GM23338 (cell line): ENCODE measurements around the gene MYO3B. TPM values are rescaled to one million over a fixed set of nuclear protein-coding genes. Genes with fewer than 3 reads are reported as not detected.

Experiments
- ATAC-seq: fragments of 200-7000 bp; cut with Tn5 transposase; 3 replicates; pipeline ENCODE4 v1.9.1; 2020
- DNase-seq: peaks from one replicate; pipeline ENCODE4 v3.0.0-alpha.2; 2015; ENCODE audit warnings: low spot score
- H2AFZ ChIP-seq: fragments of 200-600 bp; sonication (generic); 2 replicates; pipeline ENCODE4 v1.8.0; 2016; ENCODE audit warnings: antibody characterized with exemption, mild to moderate bottlenecking, moderate library complexity
- H3F3A ChIP-seq: fragments of 200-600 bp; sonication (generic); replicated peaks from 2 replicates; pipeline ENCODE4 v1.8.0; 2017; ENCODE audit warnings: antibody characterized with exemption, mixed run types, low read depth
- H3K27ac ChIP-seq: fragments of 200-600 bp; sonication (generic); 2 replicates; pipeline ENCODE4 v1.6.1; 2016; ENCODE audit warnings: low read depth
- H3K27me3 ChIP-seq: fragments of 200-600 bp; sonication (generic); 2 replicates; pipeline ENCODE4 v1.8.0; 2016; ENCODE audit warnings: mild to moderate bottlenecking, mixed run types, moderate library complexity; ENCODE audit not compliant: insufficient read depth
- H3K36me3 ChIP-seq: fragments of 200-600 bp; sonication (generic); 2 replicates; pipeline ENCODE4 v1.8.0; 2016; ENCODE audit warnings: mild to moderate bottlenecking; ENCODE audit not compliant: insufficient read depth
- H3K4me1 ChIP-seq: fragments of 200-600 bp; sonication (generic); 2 replicates; pipeline ENCODE4 v1.8.0; 2016; ENCODE audit warnings: mild to moderate bottlenecking, moderate library complexity; ENCODE audit not compliant: insufficient read depth
- H3K4me2 ChIP-seq: fragments of 200-600 bp; sonication (generic); 2 replicates; pipeline ENCODE4 v1.7.1; 2017; ENCODE audit warnings: mixed run types
- H3K4me3 ChIP-seq: fragments of 200-600 bp; sonication (generic); 2 replicates; pipeline ENCODE4 v1.6.1; 2016; ENCODE audit warnings: mixed run types
- H3K79me2 ChIP-seq: fragments of 200-600 bp; sonication (generic); replicated peaks from 2 replicates; pipeline ENCODE4 v1.8.0; 2017; ENCODE audit warnings: mild to moderate bottlenecking; ENCODE audit not compliant: insufficient read depth
- H3K9me2 ChIP-seq: fragments of 200-600 bp; sonication (generic); 2 replicates; pipeline ENCODE4 v1.8.0; 2017; ENCODE audit not compliant: insufficient read depth
- H4K20me1 ChIP-seq: fragments of 200-600 bp; sonication (generic); replicated peaks from 2 replicates; pipeline ENCODE4 v1.8.0; 2017; ENCODE audit warnings: mild to moderate bottlenecking; ENCODE audit not compliant: insufficient read depth
- H3K27ac Mint-ChIP-seq: 2 replicates; pipeline ENCODE4 v1.8.0; 2020; ENCODE audit warnings: inconsistent platforms, mild to moderate bottlenecking, moderate library complexity, mixed read lengths
- H3K27me3 Mint-ChIP-seq: 3 replicates; pipeline ENCODE4 v1.8.0; 2022; ENCODE audit warnings: low read depth, mild to moderate bottlenecking, moderate library complexity, mixed read lengths, inconsistent platforms; ENCODE audit not compliant: insufficient read depth, poor library complexity
- H3K36me3 Mint-ChIP-seq: 3 replicates; pipeline ENCODE4 v1.8.0; 2021; ENCODE audit warnings: low read depth, mild to moderate bottlenecking, inconsistent platforms, moderate library complexity, mixed read lengths
- H3K4me1 Mint-ChIP-seq: 3 replicates; pipeline ENCODE4 v1.8.0; 2020; ENCODE audit warnings: mild to moderate bottlenecking, inconsistent platforms, mixed read lengths
- H3K4me3 Mint-ChIP-seq: 3 replicates; pipeline ENCODE4 v1.8.0; 2021; ENCODE audit warnings: moderate library complexity, mild to moderate bottlenecking, inconsistent platforms, mixed read lengths
- H3K9me3 Mint-ChIP-seq: 3 replicates; pipeline ENCODE4 v1.8.0; 2020; ENCODE audit warnings: moderate library complexity, mild to moderate bottlenecking, inconsistent platforms, mixed read lengths
- CREB1 ChIP-seq: fragments of 250-450 bp; sonication (Bioruptor Pico); IDR thresholded peaks from 2 replicates; pipeline ENCODE4 v1.5.0; 2020; ENCODE audit warnings: low read depth, mild to moderate bottlenecking, moderate library complexity
- CTCF ChIP-seq, 2 experiments: fragments of 200-600 bp in 1 of 2; sonication (generic) in 1 of 2; conservative IDR thresholded peaks; 2 replicates each; pipeline versions ENCODE4 v1.5.1 to v1.6.1; 2016 to 2017; ENCODE audit warnings: antibody characterized with exemption in 2 of 2, low read depth in 2 of 2, mild to moderate bottlenecking in 2 of 2, moderate library complexity in 1 of 2
- EZH2 ChIP-seq: fragments of 200-600 bp; sonication (generic); IDR thresholded peaks from one replicate; pipeline ENCODE4 v1.8.0; 2017; ENCODE audit warnings: antibody characterized with exemption, mild to moderate bottlenecking, low read depth; ENCODE audit not compliant: unreplicated experiment
- EZH2phosphoT487 ChIP-seq: fragments of 200-600 bp; sonication (generic); IDR thresholded peaks from one replicate; pipeline ENCODE4 v1.8.1; 2018; ENCODE audit warnings: antibody characterized with exemption; ENCODE audit not compliant: unreplicated experiment
- JUNB ChIP-seq: IDR thresholded peaks from one replicate; pipeline ENCODE4 v1.6.1; 2016; ENCODE audit warnings: antibody characterized with exemption; ENCODE audit not compliant: unreplicated experiment
- NANOG ChIP-seq: IDR thresholded peaks from 2 replicates; pipeline ENCODE4 v1.6.1; 2016; ENCODE audit warnings: antibody characterized with exemption, borderline replicate concordance
- POLR2AphosphoS5 ChIP-seq: IDR thresholded peaks from 2 replicates; pipeline ENCODE4 v1.6.1; 2016; ENCODE audit warnings: antibody characterized with exemption, low read depth
- STAT1 ChIP-seq: IDR thresholded peaks from one replicate; pipeline ENCODE4 v1.6.1; 2016; ENCODE audit warnings: antibody characterized with exemption; ENCODE audit not compliant: unreplicated experiment
- ZNF114 ChIP-seq: fragments of 250-450 bp; sonication (Bioruptor Pico); IDR thresholded peaks from 2 replicates; pipeline ENCODE4 v1.5.0; 2020; ENCODE audit warnings: mild to moderate bottlenecking, moderate library complexity
- ZNF331 ChIP-seq: fragments of 250-450 bp; sonication (Bioruptor Pico); IDR thresholded peaks from 2 replicates; pipeline ENCODE4 v1.5.0; 2020; ENCODE audit warnings: low read depth, mild to moderate bottlenecking, moderate library complexity
- polyA plus RNA-seq: library from polyadenylated mRNA; unstranded; fragments of >200 nt; fragmentation: Nextera tagmentation; extraction: Ambion mirVana; gene quantifications from 2 replicates; pipeline ENCODE4 v1.2.1, GENCODE V29; 2016
- total RNA-seq: library from RNA; depleted of rRNA; stranded (reverse); fragments of >200 nt; shearing (Covaris generic); gene quantifications from 2 replicates; pipeline ENCODE4 v1.2.3, GENCODE V29; 2014
- TF ChIP-seq, protein P1 (sequence below): fragments of 250-450 bp; sonication (Bioruptor Pico); IDR thresholded peaks from 2 replicates; pipeline ENCODE4 v1.5.0; 2020; ENCODE audit warnings: mild to moderate bottlenecking, moderate library complexity
- TF ChIP-seq, protein P2 (sequence below): IDR thresholded peaks from one replicate; pipeline ENCODE4 v1.6.1; 2018; ENCODE audit warnings: antibody characterized with exemption; ENCODE audit not compliant: unreplicated experiment
- TF ChIP-seq, protein P3 (sequence below): IDR thresholded peaks from 2 replicates; pipeline ENCODE4 v1.6.1; 2016; ENCODE audit warnings: antibody characterized with exemption

Gene MYO3B
- total and polyA plus RNA-seq, 2 experiments from 2014 or later = 0.42 TPM; not detected in 1

- DNase-seq = no peak
- Histone ChIP-seq H3K36me3 (0 out of 2 replicates have a peak, but pooled peaks cover 3% of the 10 kb centered on the region), H2AFZ (no peak overlapping the region), H3K4me1 (no peaks in the 10 kb centered on the region), H3K4me3 (no peak overlapping the region), H3K4me2 (no peak overlapping the region), H3K79me2 (no peaks in the 10 kb centered on the region), H3K27ac (no peak overlapping the region), H4K20me1 (no peaks in the 10 kb centered on the region), H3K9me2 (no peaks in the 10 kb centered on the region), H3F3A (no peaks in the 10 kb centered on the region), H3K27me3 (no peaks in the 10 kb centered on the region)
- TF ChIP-seq ZNF331 (CRISPR knock-in tag) (no peak), JUNB (no peak), EZH2phosphoT487 (no peak), CTCF (conservative IDR thresholded peaks at IDR 0.05; ENCODE audit: low read depth in 2 of 2) (no peak), CREB1 (CRISPR knock-in tag) (no peak), ZNF114 (CRISPR knock-in tag) (no peak), NANOG (no peak), POLR2AphosphoS5 (no peak), STAT1 (no peak), EZH2 (no peak)
- TF ChIP-seq, protein P1, sequence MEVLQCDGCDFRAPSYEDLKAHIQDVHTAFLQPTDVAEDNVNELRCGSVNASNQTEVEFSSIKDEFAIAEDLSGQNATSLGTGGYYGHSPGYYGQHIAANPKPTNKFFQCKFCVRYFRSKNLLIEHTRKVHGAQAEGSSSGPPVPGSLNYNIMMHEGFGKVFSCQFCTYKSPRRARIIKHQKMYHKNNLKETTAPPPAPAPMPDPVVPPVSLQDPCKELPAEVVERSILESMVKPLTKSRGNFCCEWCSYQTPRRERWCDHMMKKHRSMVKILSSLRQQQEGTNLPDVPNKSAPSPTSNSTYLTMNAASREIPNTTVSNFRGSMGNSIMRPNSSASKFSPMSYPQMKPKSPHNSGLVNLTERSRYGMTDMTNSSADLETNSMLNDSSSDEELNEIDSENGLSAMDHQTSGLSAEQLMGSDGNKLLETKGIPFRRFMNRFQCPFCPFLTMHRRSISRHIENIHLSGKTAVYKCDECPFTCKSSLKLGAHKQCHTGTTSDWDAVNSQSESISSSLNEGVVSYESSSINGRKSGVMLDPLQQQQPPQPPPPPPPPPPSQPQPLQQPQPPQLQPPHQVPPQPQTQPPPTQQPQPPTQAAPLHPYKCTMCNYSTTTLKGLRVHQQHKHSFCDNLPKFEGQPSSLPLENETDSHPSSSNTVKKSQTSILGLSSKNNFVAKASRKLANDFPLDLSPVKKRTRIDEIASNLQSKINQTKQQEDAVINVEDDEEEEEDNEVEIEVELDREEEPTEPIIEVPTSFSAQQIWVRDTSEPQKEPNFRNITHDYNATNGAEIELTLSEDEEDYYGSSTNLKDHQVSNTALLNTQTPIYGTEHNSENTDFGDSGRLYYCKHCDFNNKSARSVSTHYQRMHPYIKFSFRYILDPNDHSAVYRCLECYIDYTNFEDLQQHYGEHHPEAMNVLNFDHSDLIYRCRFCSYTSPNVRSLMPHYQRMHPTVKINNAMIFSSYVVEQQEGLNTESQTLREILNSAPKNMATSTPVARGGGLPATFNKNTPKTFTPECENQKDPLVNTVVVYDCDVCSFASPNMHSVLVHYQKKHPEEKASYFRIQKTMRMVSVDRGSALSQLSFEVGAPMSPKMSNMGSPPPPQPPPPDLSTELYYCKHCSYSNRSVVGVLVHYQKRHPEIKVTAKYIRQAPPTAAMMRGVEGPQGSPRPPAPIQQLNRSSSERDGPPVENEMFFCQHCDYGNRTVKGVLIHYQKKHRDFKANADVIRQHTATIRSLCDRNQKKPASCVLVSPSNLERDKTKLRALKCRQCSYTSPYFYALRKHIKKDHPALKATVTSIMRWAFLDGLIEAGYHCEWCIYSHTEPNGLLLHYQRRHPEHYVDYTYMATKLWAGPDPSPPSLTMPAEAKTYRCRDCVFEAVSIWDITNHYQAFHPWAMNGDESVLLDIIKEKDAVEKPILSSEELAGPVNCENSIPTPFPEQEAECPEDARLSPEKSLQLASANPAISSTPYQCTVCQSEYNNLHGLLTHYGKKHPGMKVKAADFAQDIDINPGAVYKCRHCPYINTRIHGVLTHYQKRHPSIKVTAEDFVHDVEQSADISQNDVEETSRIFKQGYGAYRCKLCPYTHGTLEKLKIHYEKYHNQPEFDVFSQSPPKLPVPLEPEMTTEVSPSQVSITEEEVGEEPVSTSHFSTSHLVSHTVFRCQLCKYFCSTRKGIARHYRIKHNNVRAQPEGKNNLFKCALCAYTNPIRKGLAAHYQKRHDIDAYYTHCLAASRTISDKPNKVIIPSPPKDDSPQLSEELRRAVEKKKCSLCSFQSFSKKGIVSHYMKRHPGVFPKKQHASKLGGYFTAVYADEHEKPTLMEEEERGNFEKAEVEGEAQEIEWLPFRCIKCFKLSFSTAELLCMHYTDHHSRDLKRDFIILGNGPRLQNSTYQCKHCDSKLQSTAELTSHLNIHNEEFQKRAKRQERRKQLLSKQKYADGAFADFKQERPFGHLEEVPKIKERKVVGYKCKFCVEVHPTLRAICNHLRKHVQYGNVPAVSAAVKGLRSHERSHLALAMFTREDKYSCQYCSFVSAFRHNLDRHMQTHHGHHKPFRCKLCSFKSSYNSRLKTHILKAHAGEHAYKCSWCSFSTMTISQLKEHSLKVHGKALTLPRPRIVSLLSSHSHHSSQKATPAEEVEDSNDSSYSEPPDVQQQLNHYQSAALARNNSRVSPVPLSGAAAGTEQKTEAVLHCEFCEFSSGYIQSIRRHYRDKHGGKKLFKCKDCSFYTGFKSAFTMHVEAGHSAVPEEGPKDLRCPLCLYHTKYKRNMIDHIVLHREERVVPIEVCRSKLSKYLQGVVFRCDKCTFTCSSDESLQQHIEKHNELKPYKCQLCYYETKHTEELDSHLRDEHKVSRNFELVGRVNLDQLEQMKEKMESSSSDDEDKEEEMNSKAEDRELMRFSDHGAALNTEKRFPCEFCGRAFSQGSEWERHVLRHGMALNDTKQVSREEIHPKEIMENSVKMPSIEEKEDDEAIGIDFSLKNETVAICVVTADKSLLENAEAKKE (CRISPR knock-in tag) = no peak
- TF ChIP-seq, protein P2, sequence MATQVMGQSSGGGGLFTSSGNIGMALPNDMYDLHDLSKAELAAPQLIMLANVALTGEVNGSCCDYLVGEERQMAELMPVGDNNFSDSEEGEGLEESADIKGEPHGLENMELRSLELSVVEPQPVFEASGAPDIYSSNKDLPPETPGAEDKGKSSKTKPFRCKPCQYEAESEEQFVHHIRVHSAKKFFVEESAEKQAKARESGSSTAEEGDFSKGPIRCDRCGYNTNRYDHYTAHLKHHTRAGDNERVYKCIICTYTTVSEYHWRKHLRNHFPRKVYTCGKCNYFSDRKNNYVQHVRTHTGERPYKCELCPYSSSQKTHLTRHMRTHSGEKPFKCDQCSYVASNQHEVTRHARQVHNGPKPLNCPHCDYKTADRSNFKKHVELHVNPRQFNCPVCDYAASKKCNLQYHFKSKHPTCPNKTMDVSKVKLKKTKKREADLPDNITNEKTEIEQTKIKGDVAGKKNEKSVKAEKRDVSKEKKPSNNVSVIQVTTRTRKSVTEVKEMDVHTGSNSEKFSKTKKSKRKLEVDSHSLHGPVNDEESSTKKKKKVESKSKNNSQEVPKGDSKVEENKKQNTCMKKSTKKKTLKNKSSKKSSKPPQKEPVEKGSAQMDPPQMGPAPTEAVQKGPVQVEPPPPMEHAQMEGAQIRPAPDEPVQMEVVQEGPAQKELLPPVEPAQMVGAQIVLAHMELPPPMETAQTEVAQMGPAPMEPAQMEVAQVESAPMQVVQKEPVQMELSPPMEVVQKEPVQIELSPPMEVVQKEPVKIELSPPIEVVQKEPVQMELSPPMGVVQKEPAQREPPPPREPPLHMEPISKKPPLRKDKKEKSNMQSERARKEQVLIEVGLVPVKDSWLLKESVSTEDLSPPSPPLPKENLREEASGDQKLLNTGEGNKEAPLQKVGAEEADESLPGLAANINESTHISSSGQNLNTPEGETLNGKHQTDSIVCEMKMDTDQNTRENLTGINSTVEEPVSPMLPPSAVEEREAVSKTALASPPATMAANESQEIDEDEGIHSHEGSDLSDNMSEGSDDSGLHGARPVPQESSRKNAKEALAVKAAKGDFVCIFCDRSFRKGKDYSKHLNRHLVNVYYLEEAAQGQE = no peak
- TF ChIP-seq, protein P3, sequence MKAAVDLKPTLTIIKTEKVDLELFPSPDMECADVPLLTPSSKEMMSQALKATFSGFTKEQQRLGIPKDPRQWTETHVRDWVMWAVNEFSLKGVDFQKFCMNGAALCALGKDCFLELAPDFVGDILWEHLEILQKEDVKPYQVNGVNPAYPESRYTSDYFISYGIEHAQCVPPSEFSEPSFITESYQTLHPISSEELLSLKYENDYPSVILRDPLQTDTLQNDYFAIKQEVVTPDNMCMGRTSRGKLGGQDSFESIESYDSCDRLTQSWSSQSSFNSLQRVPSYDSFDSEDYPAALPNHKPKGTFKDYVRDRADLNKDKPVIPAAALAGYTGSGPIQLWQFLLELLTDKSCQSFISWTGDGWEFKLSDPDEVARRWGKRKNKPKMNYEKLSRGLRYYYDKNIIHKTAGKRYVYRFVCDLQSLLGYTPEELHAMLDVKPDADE = no peak
- no peak for ATAC-seq
- Mint-ChIP-seq H3K4me1 (peaks cover 3% of the 10 kb centered on the region; the same call in 2 of the 3 replicates), H3K4me3 (no peak overlapping the region), H3K27ac (no peak overlapping the region), H3K9me3 (peaks cover 40% of the 10 kb centered on the region), H3K36me3 (peaks cover 29% of the 10 kb centered on the region), H3K27me3 (peaks cover 3% of the 10 kb centered on the region)
These were observed 12.2 kb downstream of the MYO3B start for GRCh38 chr2:170190172-170190571.
